HTERT RPE-1 (cell line): ENCODE measurements around the gene NATD1.

Experiments
- in situ Hi-C: fragments of 300-500 bp; cut with MboI; formaldehyde crosslinking; loops from 4 replicates; pipeline ENCODE4 v1.14.3; 2020; ENCODE audit warnings: low sequenced_read_pairs

Gene NATD1

DNA sequence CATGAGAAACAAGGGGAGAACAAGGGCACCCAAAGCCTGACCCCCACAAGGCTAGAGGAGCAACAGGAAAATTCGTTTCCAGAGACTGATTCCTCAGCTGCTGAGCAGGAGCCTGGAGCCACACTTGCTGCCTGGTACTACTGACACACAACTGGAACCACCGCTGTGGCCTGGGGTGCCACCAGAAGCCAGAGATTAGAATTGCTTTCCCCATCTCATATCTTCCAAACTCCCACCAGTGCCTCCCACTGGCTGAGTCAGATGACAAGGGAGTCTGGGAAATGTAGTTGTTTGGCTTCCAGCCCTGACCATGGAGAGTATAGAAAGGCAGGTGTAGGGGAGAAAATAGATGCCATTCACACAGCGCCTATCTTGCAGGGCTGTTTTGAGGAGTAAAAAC lies 35.1 kb downstream of the NATD1 start:
- in situ Hi-C loops: no loop called here

DNA sequence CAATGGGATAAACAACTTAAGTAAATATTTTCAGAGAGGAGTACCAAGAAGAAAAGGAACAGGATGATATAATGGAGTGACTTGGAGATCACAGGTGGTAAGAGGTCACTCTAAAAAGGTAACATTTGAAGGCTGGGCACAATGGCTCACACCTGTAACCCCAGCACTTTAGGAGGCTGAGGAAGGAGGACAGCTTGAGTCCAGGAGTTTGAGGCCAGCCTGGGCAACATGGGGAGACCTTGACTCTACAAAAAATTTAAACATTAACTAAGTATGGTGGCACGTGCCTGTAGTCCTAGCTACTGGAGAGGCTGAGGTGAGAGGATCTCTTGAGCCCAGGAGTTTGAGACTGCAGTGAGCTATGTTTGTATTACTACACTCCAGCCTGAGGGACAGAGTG lies 35.9 kb downstream of the NATD1 start:
- in situ Hi-C loops: no loop called here

DNA sequence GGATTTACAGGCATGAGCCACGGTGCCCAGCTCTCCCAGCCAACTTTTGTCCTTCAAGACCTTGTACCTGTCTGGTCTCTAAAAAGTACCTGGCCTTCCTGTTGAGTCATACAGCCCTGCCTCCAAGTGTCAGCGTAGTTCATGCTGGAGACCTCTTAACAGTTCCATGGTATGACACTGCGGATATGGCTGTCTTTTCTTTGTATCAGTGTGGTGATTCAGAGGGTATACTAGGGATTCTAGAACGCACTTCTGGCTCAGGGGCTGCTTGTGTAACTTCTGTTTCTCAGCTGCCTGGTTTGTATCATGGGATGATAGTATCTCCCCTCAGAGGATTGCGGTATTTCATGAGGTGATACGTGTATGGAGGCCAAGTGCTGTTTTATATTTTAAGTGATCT lies 37.3 kb downstream of the NATD1 start:
- in situ Hi-C loops: no loop called here

DNA sequence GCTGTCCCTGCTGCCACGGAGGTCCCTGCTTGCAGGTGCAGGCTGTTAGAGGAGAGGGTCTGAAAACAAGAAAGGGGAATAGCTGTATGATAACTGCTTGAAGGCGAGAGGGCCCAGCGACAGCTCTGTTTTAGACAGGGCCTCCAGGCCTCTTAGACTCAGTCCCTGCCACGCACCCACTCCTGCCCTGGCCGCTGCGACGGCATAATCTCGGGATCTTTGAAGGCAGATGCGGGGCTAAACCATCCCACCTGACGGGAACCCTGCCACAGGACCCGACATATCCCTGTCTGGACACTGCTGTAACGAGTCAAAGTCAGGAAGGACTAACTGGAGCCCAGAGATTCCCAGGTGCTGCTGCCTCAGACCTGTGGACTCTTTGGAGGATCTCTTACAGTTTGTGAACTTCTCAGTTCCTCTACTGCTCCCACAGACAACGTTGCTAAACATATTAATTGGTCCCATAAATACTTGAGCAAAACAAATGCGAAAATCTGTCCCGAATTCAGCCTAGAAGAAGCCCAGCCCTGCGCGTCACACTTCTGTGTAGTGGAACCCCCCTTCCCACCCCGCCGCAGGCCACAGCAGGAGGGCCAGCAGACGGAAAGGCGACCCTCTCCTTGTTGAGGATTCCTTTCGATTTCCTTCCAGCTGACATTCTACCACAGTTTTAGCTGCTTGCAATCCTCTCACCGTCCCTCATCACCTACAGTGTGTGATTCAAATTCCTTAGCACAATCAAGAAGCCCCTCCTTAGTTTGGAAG lies 38.3 kb downstream of the NATD1 start:
- in situ Hi-C loops: no loop called here

DNA sequence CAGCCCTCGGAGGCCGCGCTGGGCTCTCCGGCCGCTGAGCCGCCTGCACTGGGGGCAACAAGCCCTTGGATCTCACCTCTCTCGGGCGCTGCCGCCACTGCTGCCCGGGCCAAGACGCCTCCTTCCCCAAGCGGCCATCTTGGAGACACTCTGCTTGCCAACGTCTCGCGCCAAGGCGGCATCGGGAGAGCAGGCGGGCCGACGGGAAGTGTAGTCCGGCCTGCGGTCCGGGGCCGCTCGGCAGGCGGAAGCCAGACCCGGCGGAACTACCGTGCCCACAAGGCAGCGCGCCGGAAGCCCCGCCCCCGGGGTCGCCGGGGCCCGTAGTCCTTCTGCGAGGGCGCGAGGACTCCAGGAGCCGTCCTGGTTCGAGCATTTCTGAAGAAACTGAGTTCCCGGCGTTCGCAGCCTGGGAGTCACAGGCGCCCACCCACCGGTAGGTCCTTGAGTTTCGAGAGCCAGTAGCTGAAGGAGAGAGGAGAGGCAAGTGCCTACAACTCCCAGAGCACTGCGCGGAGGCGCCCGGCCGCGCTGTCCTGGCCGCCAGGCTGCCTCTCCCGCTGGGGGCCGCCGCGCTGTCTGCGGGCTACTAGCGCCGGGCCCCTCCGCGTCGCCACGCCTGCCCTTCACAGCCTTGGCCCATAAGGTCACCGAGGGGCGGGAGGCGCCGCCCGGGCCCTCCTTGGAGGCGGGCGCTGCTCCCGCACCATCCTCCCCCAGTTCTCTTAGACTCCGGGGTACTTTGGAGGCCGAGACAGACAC lies 39.0 kb downstream of the NATD1 start, which contains the start of gene TMEM11:
TMEM11 (minus strand) TSS at position 147 of the 762 bp plus-strand sequence; CDS start at position 138, 9 bp downstream.
- in situ Hi-C loops: no loop called here

DNA sequence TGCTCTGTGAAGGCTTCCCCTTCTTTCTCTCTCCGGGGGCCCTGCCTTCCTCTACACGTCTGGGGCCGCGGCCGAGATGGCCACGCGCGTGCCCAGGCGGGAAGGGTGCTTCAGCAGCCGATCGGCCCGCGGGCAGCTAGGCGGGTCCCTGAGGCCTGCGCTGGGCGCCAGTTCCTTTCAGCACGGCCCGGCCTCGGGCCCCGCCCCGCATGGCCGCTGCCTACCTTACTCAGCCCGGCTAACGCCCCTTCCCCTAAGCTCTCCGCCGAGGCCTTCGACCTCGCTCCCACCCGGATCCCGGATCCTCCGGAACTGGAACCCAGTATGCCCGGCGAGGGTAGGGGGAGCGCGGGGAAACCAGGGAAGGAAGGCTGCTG lies 39.6 kb downstream of the NATD1 start:
- in situ Hi-C loops: no loop called here

DNA sequence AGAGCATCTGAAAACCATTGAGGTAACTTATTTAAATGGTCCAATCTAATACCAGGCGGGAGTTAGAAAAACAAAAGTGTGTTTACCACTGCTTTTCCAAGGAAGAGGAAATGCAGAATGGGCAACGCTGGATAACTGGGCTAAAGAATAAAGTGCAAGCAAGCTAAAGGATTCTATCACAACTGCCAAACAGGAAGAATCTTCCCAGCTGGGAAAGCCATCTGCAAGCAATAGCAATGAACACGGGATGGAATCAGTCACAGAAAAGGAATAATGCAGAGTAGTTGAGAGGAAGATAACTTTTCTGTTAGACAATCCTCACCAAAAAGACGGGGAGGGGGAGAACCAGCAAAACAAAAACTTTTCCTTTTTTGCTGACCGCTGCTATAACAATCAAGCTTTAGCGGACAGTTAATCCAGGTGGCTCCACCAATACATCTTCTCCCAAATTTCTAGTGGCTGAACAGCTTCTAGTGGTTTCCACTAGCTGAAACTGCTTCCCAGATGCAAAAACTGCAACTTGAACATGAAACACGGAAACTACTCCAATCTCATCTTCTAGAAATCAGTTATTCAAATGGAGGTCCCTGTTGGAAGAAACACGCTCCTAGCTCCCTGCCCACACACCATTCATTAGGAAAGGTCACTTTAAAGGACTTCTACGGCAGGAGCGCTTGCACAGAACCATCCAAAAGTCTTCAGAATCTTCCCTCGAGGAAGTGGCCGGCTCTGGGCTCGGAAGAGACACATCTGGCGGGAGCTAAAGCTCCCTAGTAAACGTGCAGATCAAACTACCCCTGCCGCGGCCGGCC lies 40.2 kb downstream of the NATD1 start:
- in situ Hi-C loops: no loop called here

DNA sequence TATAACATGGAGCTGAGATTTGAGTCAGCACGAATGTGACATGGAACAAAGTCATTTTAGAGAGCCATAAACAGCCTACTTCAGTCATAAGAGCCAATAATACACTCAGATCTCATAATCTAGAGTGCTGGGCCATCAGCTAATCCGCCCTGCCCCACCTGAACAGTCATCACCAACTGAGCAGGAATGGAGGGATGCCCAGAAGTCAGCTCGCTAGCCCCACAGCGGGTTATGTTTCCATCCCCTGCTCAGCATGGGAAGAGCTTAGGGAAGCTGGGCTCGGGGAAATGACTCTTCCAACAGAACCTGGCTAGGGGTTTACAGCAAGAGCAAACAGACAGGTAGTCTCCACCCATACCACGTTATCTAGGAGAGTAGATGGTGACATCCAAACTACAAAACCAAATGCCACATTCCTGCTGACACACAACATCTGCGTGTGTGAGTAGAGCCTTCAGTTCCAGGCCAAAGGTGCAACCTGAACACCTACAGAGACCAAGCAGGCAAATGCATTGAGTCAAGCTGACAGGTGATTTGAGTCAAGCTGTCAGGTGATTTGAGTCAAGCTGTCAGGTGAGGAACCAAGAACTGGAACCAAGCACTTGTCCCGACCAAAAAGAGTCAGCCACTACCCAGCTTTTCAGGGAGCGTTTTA lies 41.3 kb downstream of the NATD1 start:
- in situ Hi-C loops: no loop called here

DNA sequence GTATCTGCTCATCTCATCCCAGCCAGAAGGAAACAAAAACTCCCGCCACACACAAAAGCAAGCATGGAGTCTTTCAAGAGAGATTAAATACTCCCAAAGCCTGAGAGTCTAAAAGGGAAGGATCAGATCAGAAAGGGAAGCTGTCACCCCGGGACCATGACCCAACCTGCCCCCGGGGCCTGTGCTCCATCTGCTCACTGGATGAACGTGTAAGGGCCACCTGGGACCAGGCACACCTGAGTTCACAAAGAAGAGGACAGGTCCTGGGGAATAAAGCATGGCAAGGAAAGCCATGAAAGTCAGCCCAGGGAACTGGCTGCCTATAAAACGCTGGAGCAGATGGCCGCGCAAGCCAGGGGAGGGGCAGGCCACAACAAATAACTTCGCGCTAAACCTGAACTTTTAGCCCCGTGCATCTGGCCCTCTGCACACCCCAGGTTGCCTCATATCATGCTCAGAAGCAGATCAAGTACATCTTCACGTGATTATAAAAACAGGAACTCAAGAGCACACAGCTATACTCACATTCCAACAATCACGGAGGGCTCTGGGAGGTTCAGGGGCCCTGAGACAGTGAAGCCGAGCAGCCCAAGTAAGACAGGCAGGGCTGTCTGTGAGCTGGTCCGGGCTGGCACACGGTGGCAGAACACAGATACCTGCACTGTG lies 42.7 kb downstream of the NATD1 start:
- in situ Hi-C loops: no loop called here

DNA sequence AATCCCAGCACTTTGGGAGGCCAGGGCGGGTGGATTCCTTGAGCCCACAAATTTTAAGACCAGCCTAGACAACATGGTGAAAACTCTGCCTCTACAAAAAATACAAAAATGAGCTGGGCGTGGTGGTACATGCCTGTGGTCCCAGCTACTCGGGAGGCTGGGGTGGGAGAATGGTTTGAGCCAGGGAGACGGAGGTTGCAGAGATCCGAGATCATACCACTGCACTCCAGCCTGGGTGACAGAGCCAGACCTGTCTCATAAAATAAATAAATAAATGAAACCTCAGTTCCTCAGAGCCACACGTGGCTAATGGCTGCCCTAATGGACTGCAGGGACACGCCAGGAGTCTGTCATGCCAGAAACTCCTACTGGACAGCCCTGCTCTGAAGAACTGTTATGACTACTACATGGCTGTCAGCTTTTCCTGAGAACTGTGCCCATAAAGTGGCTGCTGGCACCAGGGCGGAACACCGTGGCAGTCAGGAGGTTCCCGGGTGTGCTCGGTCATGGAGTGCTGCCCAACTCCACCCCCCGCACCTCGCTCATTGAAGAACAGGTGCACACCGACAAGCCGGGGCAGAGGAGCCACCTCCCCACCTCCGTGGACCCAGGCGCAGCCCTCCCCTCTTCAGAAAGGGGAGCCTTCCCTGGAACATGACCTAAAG lies 43.6 kb downstream of the NATD1 start:
- in situ Hi-C loops: no loop called here

DNA sequence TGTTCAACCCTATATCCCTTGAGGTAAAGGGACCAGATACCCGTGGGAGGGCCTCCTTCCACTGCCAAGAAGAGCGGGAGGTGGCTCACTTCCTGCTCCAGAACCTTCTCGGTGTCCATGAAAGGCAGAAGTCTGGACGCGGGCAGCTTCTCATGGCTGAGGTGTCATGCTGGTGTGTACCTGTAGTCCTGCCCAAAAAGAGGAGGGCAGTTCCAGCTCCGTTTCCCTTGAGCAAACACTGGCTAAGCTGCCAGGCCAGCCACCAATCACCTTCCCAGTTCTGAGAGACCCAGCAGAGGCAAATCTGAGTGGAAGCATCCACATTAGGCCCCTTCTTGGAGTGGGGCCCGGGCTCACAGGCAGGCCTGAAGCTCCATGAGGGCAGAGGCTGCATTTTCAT lies 44.9 kb downstream of the NATD1 start:
- in situ Hi-C loops: no loop called here

DNA sequence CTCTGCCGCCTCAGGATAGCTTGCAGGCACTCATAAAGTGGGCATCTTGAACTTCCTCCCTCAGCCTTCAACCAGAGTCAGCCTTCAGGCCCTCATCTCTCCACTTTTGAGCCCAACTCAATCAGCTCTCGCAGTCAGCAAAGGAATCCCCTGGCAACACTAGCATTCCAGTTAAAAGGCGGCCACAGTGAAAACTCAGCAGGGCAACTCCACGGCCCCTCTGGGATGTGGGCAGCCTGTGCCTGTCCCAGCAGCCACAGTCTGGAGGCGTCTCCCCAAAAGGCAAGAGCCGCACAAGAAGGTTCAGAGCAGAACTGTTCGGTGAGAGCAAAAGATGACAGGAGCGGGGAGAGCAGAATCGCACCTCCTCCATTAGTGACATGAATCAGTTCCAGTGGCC lies 48.3 kb downstream of the NATD1 start:
- in situ Hi-C loops: no loop called here

DNA sequence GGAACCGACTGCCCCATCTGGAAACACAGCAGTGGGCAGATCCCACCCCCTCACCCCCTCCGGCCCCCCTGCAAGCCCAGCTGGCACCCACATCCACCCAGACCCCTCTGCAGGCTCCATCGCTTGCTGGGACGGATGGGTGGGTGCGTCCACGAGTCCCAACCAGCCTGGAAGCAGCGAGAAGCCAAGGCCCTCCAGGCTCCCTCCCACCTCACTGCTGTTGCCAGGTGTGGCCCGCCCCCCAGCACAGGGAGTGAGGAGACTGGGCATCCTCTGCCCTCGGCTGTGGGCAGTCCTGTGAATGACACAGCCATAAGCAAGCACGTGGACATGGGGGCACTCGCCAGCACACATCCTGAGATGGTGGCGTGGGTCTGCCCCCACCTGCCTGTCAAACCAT lies 50.7 kb downstream of the NATD1 start:
- in situ Hi-C loops: no loop called here

DNA sequence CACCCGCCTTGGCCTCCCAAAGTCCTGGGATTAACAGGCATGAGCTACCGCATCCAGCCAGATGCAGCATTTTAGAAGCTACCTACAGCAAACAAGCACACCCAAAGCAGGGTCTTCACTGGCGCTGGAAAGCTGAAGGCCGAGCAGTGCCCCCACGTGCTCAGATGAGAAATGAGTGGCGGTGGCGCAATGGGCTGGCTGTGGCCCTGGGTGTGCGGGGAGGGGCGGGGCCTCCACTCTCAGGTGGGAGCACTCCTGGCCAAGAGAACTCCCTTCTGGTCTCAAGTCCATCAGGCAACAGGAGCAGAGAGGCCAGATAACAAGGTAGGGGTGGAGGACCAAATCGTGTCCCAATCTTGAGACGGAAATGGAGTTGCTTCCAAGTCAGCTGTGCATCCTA lies 51.3 kb downstream of the NATD1 start:
- in situ Hi-C loops: no loop called here

DNA sequence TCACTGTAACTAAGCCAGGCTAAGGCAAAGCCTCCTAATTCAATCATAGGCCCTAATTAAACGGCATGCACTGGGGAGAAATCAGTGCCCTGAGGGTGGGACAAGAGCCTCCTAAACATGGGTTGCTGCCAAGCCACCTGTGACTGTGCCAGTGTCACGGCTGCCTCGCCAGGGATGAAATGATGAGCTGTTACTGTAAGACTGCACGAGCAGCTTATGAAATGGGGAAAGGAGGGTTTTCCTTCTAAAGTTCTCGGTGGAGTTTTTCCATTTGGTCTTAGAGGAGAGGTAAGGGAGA lies 52.0 kb downstream of the NATD1 start:
- in situ Hi-C loops: no loop called here

DNA sequence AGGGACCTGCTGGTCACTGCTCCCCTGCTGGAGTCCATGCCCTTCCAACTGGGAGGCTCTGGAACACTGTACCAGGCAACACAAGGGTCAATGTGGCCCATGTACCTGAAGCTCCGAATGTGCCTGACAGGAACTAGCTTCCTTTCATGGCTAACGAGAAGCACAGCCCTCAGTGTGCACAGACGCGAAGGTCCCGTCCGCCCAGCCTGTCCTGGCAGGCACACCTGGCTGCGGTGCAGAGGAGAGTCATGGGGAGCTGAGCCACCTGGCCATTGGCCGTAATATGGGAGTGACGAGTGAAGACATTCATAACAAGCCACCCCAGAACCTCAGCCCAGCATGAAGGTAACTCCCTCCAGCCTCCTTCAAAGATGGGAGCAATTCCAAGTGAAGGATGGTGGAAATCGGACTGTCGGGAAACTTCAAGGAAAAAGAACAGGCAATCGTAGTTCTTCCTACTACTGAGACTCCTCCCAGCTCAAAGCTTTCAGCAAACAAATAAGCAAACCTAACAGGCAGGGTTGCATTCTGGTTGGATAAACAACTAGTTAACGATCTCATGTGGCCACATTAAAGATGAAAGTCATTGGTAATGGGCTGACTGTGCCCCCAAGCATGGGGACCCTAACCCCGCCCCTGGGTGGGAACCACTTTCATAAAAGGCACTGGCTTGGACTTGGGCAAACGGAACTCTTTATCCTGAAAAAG lies 52.5 kb downstream of the NATD1 start:
- in situ Hi-C loops: no loop called here

DNA sequence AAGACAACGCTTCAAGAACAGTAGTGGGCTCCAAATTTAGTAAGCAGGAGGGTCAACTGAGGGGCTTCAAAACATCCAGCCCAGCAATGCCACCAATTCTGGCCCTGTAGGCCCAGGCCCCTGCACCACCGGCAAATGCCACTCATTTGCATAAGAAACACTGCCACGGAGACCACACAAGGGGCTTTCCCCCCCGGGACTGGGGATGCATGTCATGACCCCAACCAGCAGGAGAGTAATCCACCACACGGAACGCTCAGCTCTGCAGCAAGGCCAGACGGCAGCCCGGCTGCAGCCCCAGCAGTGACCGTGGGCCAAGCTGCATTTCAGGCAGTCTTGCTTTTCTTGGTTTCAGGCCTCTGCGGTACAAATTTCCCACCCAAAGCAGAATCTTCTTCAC lies 53.4 kb downstream of the NATD1 start:
- in situ Hi-C loops: no loop called here

DNA sequence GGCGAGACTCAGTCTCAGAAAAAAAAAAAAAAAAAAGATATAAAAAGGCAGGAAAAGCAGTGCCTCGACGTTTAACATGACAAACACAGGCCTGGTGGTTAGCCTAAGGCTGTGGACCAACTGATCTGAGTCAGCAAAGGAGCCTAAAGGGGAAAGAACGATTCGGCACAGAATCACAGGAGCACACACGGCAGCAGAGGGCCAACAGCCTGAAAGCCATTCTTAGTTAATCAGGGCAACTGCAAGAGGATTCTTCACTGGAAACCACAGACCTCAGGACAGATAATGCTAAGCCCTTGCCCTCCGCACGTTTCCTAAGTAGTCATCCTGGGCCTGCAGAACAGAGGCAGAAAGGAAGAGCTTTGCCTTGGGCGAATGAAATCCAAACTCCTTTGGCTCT lies 53.9 kb downstream of the NATD1 start:
- in situ Hi-C loops: no loop called here

DNA sequence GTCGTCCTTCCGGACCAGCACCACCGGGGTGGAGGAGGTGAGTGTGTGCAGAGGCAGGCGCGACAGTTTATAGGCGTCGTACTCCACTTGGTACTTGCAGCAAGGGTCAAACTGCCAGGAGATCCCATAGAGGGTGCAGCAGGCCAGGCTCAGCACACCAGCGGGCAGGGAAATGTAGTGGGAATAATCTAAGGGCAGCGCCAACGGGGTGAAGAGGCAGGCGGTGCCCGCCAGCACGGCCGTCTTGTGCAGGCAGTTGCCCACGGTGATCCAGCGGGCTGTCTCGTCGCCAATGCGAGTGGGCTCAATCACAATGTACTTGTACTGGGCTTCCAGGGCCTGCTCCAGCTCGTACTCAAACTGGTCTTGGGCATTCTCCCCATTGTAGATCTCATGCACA lies 54.8 kb downstream of the NATD1 start:
- in situ Hi-C loops: no loop called here

DNA sequence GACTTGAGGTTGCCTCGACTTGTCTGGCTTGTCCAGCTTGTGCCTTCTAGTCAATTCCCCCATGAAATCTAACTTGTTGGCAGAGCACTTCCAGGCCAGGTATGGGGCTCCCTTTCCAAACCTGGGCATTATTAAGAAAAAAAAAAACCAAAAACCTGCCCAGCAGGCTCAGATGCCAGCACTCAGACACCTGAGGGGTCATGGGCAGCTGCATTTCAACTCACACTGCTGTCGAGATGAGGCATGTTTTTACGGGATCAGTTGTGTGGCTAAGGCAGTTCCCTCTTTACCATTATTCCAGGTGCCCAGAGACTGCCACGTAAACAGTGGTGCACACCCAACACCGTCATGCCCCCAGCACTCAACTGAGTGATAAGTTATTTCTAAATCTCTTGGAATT lies 57.1 kb downstream of the NATD1 start:
- in situ Hi-C loops: no loop called here
